H9 (cell line): ENCODE measurements around the gene FGF9. TPM values are rescaled to one million over a fixed set of nuclear protein-coding genes. Genes with fewer than 3 reads are reported as not detected.

Experiments used
- DNase-seq: peaks from one replicate; pipeline ENCODE4 v3.0.0-alpha.2; 2017
- H2AFZ ChIP-seq: one replicate; pipeline ENCODE4 v1.6.1; 2013; ENCODE audit warnings: mild to moderate bottlenecking, low read length, control low read depth, moderate library complexity
- H2AK5ac ChIP-seq: 2 replicates; pipeline ENCODE4 v1.6.1; 2013; ENCODE audit warnings: low read length, control low read depth, mixed read lengths; ENCODE audit not compliant: insufficient read length
- H2BK120ac ChIP-seq: one replicate; pipeline ENCODE4 v1.6.1; 2013; ENCODE audit warnings: low read depth, mild to moderate bottlenecking, low read length, control low read depth, inconsistent platforms; ENCODE audit not compliant: poor library complexity, severe bottlenecking
- H2BK12ac ChIP-seq: 2 replicates; pipeline ENCODE4 v1.6.1; 2013; ENCODE audit warnings: low read length, control low read depth, mixed read lengths, low read depth; ENCODE audit not compliant: insufficient read length
- H2BK15ac ChIP-seq: 2 replicates; pipeline ENCODE4 v1.6.1; 2013; ENCODE audit warnings: low read depth, low read length, control low read depth
- H2BK20ac ChIP-seq: one replicate; pipeline ENCODE4 v1.6.1; 2013; ENCODE audit warnings: low read depth, mild to moderate bottlenecking, low read length, control low read depth, inconsistent platforms; ENCODE audit not compliant: poor library complexity, severe bottlenecking
- H2BK5ac ChIP-seq: 2 replicates; pipeline ENCODE4 v1.6.1; 2013; ENCODE audit warnings: low read length, control low read depth, mixed read lengths; ENCODE audit not compliant: insufficient read length
- H3K14ac ChIP-seq: 2 replicates; pipeline ENCODE4 v1.6.1; 2013; ENCODE audit warnings: low read length, control low read depth; ENCODE audit not compliant: insufficient read depth
- H3K18ac ChIP-seq: 2 replicates; pipeline ENCODE4 v1.6.1; 2013; ENCODE audit warnings: low read depth, mild to moderate bottlenecking, mixed read lengths, low read length, control low read depth; ENCODE audit not compliant: insufficient read length
- H3K23ac ChIP-seq: 2 replicates; pipeline ENCODE4 v1.6.1; 2013; ENCODE audit warnings: low read length, control low read depth, mixed read lengths, low read depth; ENCODE audit not compliant: insufficient read length
- H3K23me2 ChIP-seq: 2 replicates; pipeline ENCODE4 v1.6.1; 2013; ENCODE audit warnings: low read depth, mild to moderate bottlenecking, mixed read lengths, low read length, control low read depth; ENCODE audit not compliant: insufficient read length, poor library complexity, severe bottlenecking
- H3K27ac ChIP-seq: 2 replicates; pipeline ENCODE4 v1.5.1; 2013; ENCODE audit warnings: low read length, control low read depth, mixed read lengths, low read depth; ENCODE audit not compliant: insufficient read length
- H3K27me3 ChIP-seq: 2 replicates; pipeline ENCODE4 v1.6.1; 2013; ENCODE audit warnings: low read length, control low read depth, inconsistent platforms; ENCODE audit not compliant: insufficient read depth
- H3K4ac ChIP-seq: 2 replicates; pipeline ENCODE4 v1.6.1; 2013; ENCODE audit warnings: low read depth, mild to moderate bottlenecking, control low read depth, inconsistent platforms, low read length, moderate library complexity
- H3K4me1 ChIP-seq: 2 replicates; pipeline ENCODE4 v1.6.1; 2013; ENCODE audit warnings: low read length, control low read depth, inconsistent platforms; ENCODE audit not compliant: insufficient read depth
- H3K4me2 ChIP-seq: 2 replicates; pipeline ENCODE4 v1.6.1; 2013; ENCODE audit warnings: low read length, control low read depth, mixed read lengths; ENCODE audit not compliant: insufficient read length, insufficient read depth
- H3K56ac ChIP-seq: 2 replicates; pipeline ENCODE4 v1.6.1; 2013; ENCODE audit warnings: low read depth, mild to moderate bottlenecking, mixed read lengths, low read length, control low read depth; ENCODE audit not compliant: insufficient read length
- H3K79me1 ChIP-seq: 2 replicates; pipeline ENCODE4 v1.6.1; 2013; ENCODE audit warnings: low read depth, mild to moderate bottlenecking, moderate library complexity, low read length, control low read depth, inconsistent platforms; ENCODE audit not compliant: insufficient read depth, poor library complexity, severe bottlenecking
- H3K79me2 ChIP-seq: 2 replicates; pipeline ENCODE4 v1.6.1; 2013; ENCODE audit warnings: low read length, control low read depth, inconsistent platforms; ENCODE audit not compliant: insufficient read depth
- H3K9ac ChIP-seq: 2 replicates; pipeline ENCODE4 v1.6.1; 2013; ENCODE audit warnings: low read length, control low read depth, mixed read lengths; ENCODE audit not compliant: insufficient read length; ENCODE audit errors: extremely low read depth
- H3K9me3 ChIP-seq: one replicate; pipeline ENCODE4 v1.6.1; 2013; ENCODE audit warnings: low read depth, low read length, inconsistent platforms; ENCODE audit not compliant: control insufficient read depth
- H3T11ph ChIP-seq: one replicate; pipeline ENCODE4 v1.6.1; 2013; ENCODE audit warnings: mild to moderate bottlenecking, low read length, control low read depth, inconsistent platforms
- H4K20me1 ChIP-seq: one replicate; pipeline ENCODE4 v1.6.1; 2013; ENCODE audit not compliant: control insufficient read depth, insufficient read length, insufficient read depth
- H4K5ac ChIP-seq: 2 replicates; pipeline ENCODE4 v1.6.1; 2013; ENCODE audit warnings: low read depth, mild to moderate bottlenecking, mixed read lengths, low read length, control low read depth; ENCODE audit not compliant: insufficient read length
- H4K8ac ChIP-seq: replicated peaks from 2 replicates; pipeline ENCODE4 v1.6.1; 2013; ENCODE audit warnings: low read length, control low read depth, mixed read lengths, low read depth; ENCODE audit not compliant: insufficient read length
- H4K91ac ChIP-seq: 2 replicates; pipeline ENCODE4 v1.6.1; 2013; ENCODE audit warnings: low read depth, mild to moderate bottlenecking, moderate library complexity, mixed read lengths, low read length, control low read depth; ENCODE audit not compliant: insufficient read length
- H3K27ac Mint-ChIP-seq, 3 experiments: 2 replicates in 2 of 3; 3 replicates in 1 of 3; pipeline ENCODE4 v1.8.0; 2020 to 2021; ENCODE audit warnings: mixed read lengths in 3 of 3, mild to moderate bottlenecking in 1 of 3, moderate library complexity in 1 of 3
- H3K27me3 Mint-ChIP-seq: 2 replicates; pipeline ENCODE4 v1.8.0; 2021; ENCODE audit warnings: low read depth, mild to moderate bottlenecking, moderate library complexity, mixed read lengths
- H3K36me3 Mint-ChIP-seq, 3 experiments: 2 replicates in 2 of 3; 3 replicates in 1 of 3; pipeline ENCODE4 v1.8.0; 2020 to 2021; ENCODE audit warnings: low read depth in 3 of 3, mixed read lengths in 3 of 3; ENCODE audit not compliant: insufficient read depth in 1 of 3
- H3K4me1 Mint-ChIP-seq, 2 experiments: 2 replicates each; pipeline ENCODE4 v1.8.0; 2020; ENCODE audit warnings: mixed read lengths in 2 of 2
- H3K4me3 Mint-ChIP-seq, 2 experiments: 2 replicates in 1 of 2; 3 replicates in 1 of 2; pipeline ENCODE4 v1.8.0; 2020 to 2021; ENCODE audit warnings: mild to moderate bottlenecking in 2 of 2, mixed read lengths in 2 of 2, moderate library complexity in 1 of 2
- H3K9me3 Mint-ChIP-seq, 2 experiments: 2 replicates in 1 of 2; 3 replicates in 1 of 2; pipeline ENCODE4 v1.8.0; 2020; ENCODE audit warnings: mild to moderate bottlenecking in 2 of 2, mixed read lengths in 2 of 2, moderate library complexity in 1 of 2
- CTCF ChIP-seq: fragments of 200-600 bp; sonication (generic); conservative IDR thresholded peaks from 3 replicates; pipeline ENCODE4 v1.8.0; 2021; ENCODE audit warnings: antibody characterized with exemption, mild to moderate bottlenecking
- WGBS: extraction: QIAGEN DNeasy Blood & Tissue Kit; methylation state at CpG from one replicate; pipeline ENCODE4 v1.1.7; 2013; ENCODE audit warnings: missing lambda C conversion rate, low lambda C conversion rate, mixed read lengths; ENCODE audit not compliant: insufficient read length; ENCODE audit errors: extremely low coverage; 5-methylcytosine and 5-hydroxymethylcytosine counted together
- total RNA-seq: library from RNA; stranded (reverse); gene quantifications from 2 replicates; pipeline ENCODE4 v1.2.1, GENCODE V29; 2021

FGF9 gene
- total RNA-seq, 1 experiment from 2014 or later: 0.22 TPM

DNA sequence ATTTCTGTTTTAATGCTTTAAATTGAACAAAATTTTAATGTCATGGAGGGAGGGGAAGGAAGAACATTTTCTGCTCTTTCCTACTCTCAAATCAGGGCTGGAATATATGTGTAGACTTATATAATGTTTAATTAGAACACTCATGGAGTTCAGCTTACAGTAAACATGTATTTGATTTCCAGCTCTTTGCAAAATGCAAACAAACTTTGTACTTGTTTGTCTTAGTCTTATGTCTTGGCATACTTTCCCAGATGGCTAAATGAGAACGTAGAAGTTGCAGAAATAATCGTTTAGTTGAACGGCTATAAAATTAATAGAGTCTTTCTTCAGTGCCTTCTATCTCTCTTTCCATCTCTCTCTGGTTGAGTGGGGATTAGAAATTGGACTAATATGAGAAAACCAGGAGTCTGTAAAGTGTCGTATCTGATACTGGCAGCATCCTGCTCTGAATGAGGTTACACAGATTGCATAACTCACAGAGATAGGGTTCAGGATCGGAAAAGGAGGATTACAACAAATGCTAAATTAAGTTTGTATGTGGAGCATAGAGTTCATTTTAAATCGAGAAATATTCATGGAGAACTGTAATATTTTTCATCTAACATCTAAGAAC lies 82.3 kb downstream of the FGF9 start:
- Histone ChIP-seq H3K79me1 (no peaks in the 10 kb centered on the region), H2BK20ac (no peak overlapping the region), H3K9me3 (no peaks in the 10 kb centered on the region), H2AFZ (no peak overlapping the region), H3T11ph (no peak overlapping the region), H3K9ac (no peak overlapping the region), H2BK15ac (no peak overlapping the region), H3K27me3 (no peaks in the 10 kb centered on the region), H3K4me1 (peaks cover 2% of the 10 kb centered on the region; the same call in 1 of the 2 replicates), H3K27ac (no peak overlapping the region), H4K5ac (no peak overlapping the region), H4K91ac (no peak overlapping the region), H3K23me2 (no peaks in the 10 kb centered on the region), H3K14ac (no peak overlapping the region), H3K79me2 (no peaks in the 10 kb centered on the region), H2BK120ac (no peak overlapping the region), H4K20me1 (no peaks in the 10 kb centered on the region), H3K4me2 (no peak overlapping the region), H2BK5ac (no peak overlapping the region), H4K8ac (no peak overlapping the region), H3K18ac (no peak overlapping the region), H3K56ac (no peak overlapping the region), H2AK5ac (no peak overlapping the region), H2BK12ac (no peak overlapping the region), H3K4ac (no peak overlapping the region), H3K23ac (no peak overlapping the region)
- no peak overlapping the region for H3K4me3 Mint-ChIP-seq
- no peak overlapping the region for H3K27ac Mint-ChIP-seq
- no peaks in the 10 kb centered on the region; a peak in 1 of 7 replicates for H3K36me3 Mint-ChIP-seq
- TF ChIP-seq CTCF: no peak
- no peaks in the 10 kb centered on the region for H3K27me3 Mint-ChIP-seq
- no peak for DNase-seq
- WGBS: no CpG with 5 or more reads among the region's 6 CpGs
- peaks cover 27 to 38% of the 10 kb centered on the region in 2 experiments for H3K4me1 Mint-ChIP-seq
- H3K9me3 Mint-ChIP-seq: no peaks in the 10 kb centered on the region; a peak in 1 of 5 replicates

Other genes with a start within 250 kb of the FGF9 start
- gene ZDHHC20, start 211.8 kb upstream of the FGF9 start, total RNA-seq: 63.2 and 69.1 TPM in 2 replicates
- gene MICU2, start 66.9 kb upstream of the FGF9 start, total RNA-seq: 38.2 and 38.4 TPM in 2 replicates